Testis (tissue), 2 donors: ENCODE data around the gene MLKL.

Experiments
- POLR2A ChIP-seq: fragments of 450-650 bp; IDR thresholded peaks from one replicate; pipeline ENCODE4 v1.6.1; 2017; ENCODE audit warnings: antibody characterized with exemption, mild to moderate bottlenecking, moderate library complexity
- TF ChIP-seq, protein P1 (sequence below), 3 experiments: fragments of 450-650 bp in 2 of 3; fragments of 200-600 bp in 1 of 3; sonication (generic) in 1 of 3; IDR thresholded peaks; one replicate each; pipeline ENCODE4 v1.5.1; 2016 to 2019; ENCODE audit warnings: antibody characterized with exemption in 3 of 3, mild to moderate bottlenecking in 2 of 3, moderate library complexity in 1 of 3

DNA sequence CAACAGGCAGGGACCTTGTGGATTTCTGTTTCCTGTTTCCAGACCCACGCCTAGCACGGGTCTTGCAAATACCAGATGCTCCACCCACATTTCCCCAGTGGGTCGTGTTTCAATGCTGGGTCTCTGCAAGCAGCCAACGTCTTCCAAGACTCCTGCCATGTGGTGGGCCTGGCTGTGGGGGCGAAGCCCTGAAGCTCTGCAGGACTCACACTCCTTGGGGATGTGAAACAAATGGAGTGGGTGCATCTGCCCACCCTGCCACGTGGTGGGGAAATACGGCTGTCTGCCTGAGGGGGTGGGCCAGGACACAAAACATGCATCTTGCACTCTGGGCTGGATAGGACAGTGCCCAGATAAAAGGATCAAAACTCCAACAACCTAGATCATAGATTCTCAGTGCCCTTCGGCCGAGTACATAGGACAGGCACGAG, 41.4 kb upstream of the MLKL start:
- no peak for TF ChIP-seq POLR2A
- TF ChIP-seq, protein P1, sequence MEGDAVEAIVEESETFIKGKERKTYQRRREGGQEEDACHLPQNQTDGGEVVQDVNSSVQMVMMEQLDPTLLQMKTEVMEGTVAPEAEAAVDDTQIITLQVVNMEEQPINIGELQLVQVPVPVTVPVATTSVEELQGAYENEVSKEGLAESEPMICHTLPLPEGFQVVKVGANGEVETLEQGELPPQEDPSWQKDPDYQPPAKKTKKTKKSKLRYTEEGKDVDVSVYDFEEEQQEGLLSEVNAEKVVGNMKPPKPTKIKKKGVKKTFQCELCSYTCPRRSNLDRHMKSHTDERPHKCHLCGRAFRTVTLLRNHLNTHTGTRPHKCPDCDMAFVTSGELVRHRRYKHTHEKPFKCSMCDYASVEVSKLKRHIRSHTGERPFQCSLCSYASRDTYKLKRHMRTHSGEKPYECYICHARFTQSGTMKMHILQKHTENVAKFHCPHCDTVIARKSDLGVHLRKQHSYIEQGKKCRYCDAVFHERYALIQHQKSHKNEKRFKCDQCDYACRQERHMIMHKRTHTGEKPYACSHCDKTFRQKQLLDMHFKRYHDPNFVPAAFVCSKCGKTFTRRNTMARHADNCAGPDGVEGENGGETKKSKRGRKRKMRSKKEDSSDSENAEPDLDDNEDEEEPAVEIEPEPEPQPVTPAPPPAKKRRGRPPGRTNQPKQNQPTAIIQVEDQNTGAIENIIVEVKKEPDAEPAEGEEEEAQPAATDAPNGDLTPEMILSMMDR (IDR thresholded peaks at IDR 0.05) = no peak
